Esophagus squamous epithelium (tissue), 5 donors: ENCODE measurements around the gene SGCD. TPM values are rescaled to one million over a fixed set of nuclear protein-coding genes. Genes with fewer than 3 reads are reported as not detected.

Experiments used
- DNase-seq: peaks from one replicate; lab custom pipeline; 2025; lab: John Stamatoyannopoulos, UW
- H3K27ac ChIP-seq, 4 donors: fragments of 200-600 bp; sonication (generic); one replicate each; pipeline ENCODE4 v1.5.1; 2016 to 2019; ENCODE audit warnings: mild to moderate bottlenecking in 1 of 4
- H3K27me3 ChIP-seq, 4 donors: fragments of 200-600 bp; sonication (generic); 1 replicate in 3 of 4; 2 replicates in 1 of 4; pipeline versions ENCODE4 v1.5.1 to v1.6.0; 2017 to 2021; ENCODE audit warnings: antibody characterized with exemption in 1 of 4
- H3K36me3 ChIP-seq, 3 donors: fragments of 200-600 bp; sonication (generic); one replicate each; pipeline ENCODE4 v1.5.1; 2016 to 2019
- H3K4me1 ChIP-seq, 3 donors: fragments of 200-600 bp; sonication (generic); one replicate each; pipeline ENCODE4 v1.5.1; 2017 to 2019
- H3K4me3 ChIP-seq, 4 donors: fragments of 200-600 bp; sonication (generic); 1 replicate in 3 of 4; 2 replicates in 1 of 4; pipeline ENCODE4 v1.5.1; 2016 to 2019; ENCODE audit warnings: mild to moderate bottlenecking in 2 of 4, moderate library complexity in 1 of 4
- H3K9me3 ChIP-seq, 3 donors: fragments of 200-600 bp; sonication (generic); one replicate each; pipeline ENCODE4 v1.5.1; 2016 to 2019
- POLR2A ChIP-seq, 4 donors: fragments of 450-650 bp; IDR thresholded peaks; one replicate each; pipeline ENCODE4 v1.6.1; 2017; ENCODE audit warnings: antibody characterized with exemption in 4 of 4, mild to moderate bottlenecking in 4 of 4, moderate library complexity in 3 of 4
- WGBS, 2 donors: methylation state at CpG; one replicate each; pipeline ENCODE4 v1.1.5; 2018; 5-methylcytosine and 5-hydroxymethylcytosine counted together
- intact Hi-C: fragments of 100-400 bp; cut with DNase I; formaldehyde crosslinking; loops from one replicate; pipeline ENCODE4 v1.15.0; 2022
- total RNA-seq, 4 donors: library from RNA; depleted of rRNA; stranded (reverse); fragments of >200 nt; gene quantifications; one replicate each; pipeline ENCODE4 v1.1.0, GENCODE V29; 2016
- TF ChIP-seq, protein P1 (sequence below), 6 experiments: fragments of 450-650 bp in 4 of 6; fragments of 200-600 bp in 2 of 6; sonication (generic) in 2 of 6; IDR thresholded peaks; one replicate each; pipeline ENCODE4 v1.5.1; 2016 to 2019; ENCODE audit warnings: antibody characterized with exemption in 6 of 6, mild to moderate bottlenecking in 4 of 6, moderate library complexity in 4 of 6
- donor health status: DM: yes; HTN: yes; CAD: no.

SGCD gene
- total RNA-seq, 4 donors from 2014 or later, result 0.08 to 4.4 (median 0.64) TPM

DNA sequence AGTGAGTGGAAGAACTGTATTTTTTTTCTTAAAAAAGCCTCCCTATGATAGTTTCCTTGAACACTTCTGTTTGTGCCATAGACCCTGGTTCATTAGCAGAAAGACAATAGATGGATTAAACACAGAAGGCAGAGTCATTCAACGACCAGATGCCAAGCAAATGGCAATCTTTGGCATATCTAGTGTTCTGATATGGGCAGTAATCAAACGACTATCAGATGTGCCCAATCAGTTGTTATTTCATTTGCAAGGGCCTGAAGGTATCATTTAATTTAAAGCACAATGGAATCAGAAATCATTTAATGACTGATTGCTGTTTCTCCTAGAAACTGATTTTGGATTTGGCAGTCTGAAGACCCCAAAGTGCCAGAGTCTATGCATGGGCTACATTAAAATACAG is 61.3 kb downstream of the SGCD start:
- no peak for TF ChIP-seq POLR2A (IDR thresholded peaks at IDR 0.05)
- TF ChIP-seq, protein P1, sequence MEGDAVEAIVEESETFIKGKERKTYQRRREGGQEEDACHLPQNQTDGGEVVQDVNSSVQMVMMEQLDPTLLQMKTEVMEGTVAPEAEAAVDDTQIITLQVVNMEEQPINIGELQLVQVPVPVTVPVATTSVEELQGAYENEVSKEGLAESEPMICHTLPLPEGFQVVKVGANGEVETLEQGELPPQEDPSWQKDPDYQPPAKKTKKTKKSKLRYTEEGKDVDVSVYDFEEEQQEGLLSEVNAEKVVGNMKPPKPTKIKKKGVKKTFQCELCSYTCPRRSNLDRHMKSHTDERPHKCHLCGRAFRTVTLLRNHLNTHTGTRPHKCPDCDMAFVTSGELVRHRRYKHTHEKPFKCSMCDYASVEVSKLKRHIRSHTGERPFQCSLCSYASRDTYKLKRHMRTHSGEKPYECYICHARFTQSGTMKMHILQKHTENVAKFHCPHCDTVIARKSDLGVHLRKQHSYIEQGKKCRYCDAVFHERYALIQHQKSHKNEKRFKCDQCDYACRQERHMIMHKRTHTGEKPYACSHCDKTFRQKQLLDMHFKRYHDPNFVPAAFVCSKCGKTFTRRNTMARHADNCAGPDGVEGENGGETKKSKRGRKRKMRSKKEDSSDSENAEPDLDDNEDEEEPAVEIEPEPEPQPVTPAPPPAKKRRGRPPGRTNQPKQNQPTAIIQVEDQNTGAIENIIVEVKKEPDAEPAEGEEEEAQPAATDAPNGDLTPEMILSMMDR (IDR thresholded peaks at IDR 0.05), result no peak
- intact Hi-C loops, result no loop called here

DNA sequence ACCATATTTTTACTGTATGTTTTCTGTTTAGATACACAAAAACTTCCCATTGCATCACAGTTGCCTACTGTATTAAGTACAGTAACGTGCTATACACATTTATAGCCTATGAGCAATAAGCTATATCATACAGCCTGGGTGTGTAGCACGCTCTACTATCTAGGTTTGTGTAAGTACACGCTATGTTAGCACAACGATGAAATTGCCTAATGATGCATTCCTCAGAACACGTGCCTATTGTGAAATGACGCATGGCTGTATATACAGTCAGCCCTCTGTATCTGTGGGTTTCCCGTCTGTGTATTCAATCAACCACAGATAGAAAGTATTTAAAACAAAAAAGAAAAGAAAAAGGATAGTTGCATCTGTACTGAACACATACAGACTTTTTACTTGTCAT is 64.2 kb downstream of the SGCD start:
- Histone ChIP-seq H3K4me1 (peaks cover 0 to 15% (median 0%) of the 10 kb centered on the region in 3 donors), H3K4me3 (no peak overlapping the region), H3K27ac (no peak overlapping the region), H3K27me3 (no peaks in the 10 kb centered on the region), H3K9me3 (no peaks in the 10 kb centered on the region), H3K36me3 (no peaks in the 10 kb centered on the region)
- TF ChIP-seq, protein P1 (IDR thresholded peaks at IDR 0.05), result no peak
- no peak for TF ChIP-seq POLR2A (IDR thresholded peaks at IDR 0.05)
- DNase-seq, result no peak
- 28 to 47% methylated on average over 7 of the region's 7 CpGs for WGBS, 2 donors
- intact Hi-C loops, result no loop called here

More for the DNA sequence above, 61.3 kb downstream of the SGCD start:
- DNase-seq, result no peak
- Histone ChIP-seq H3K36me3 (no peaks in the 10 kb centered on the region), H3K9me3 (no peaks in the 10 kb centered on the region), H3K27ac (no peak overlapping the region), H3K27me3 (no peaks in the 10 kb centered on the region), H3K4me3 (no peak overlapping the region), H3K4me1 (peaks cover 0 to 3% (median 0%) of the 10 kb centered on the region in 3 donors)
- 26 to 32% methylated on average over 2 of the region's 2 CpGs for WGBS, 2 donors

DNA sequence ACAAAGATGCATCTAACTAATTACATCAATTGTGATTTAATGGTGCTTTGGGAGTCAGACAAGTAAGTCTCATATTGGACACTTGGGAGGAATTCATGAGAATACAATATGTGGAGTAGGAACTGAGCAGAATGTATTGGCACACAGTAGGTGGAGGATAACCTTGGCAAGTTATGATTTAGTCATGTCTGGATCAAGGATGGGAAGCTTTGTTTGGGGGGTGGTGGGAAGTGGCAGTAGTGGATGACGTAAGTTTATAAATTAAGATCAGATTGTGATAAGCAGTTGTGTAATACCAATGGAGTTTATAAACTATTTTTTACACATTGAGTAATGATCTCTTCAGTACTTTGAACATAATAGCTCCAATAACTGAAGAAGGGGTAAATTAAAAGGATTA is 67.0 kb downstream of the SGCD start:
- H3K4me3 ChIP-seq, result no peak overlapping the region
- peaks cover 0 to 24% (median 3%) of the 10 kb centered on the region in 3 donors for H3K4me1 ChIP-seq
- H3K27me3 ChIP-seq, result no peaks in the 10 kb centered on the region
- peak overlapping the region in 3 of 4 donors; percentile 17 to 68 (median 65) for H3K27ac ChIP-seq
- intact Hi-C loops, result no loop called here
- no peaks in the 10 kb centered on the region for H3K9me3 ChIP-seq
- DNase-seq, result no peak
- TF ChIP-seq POLR2A (IDR thresholded peaks at IDR 0.05), result no peak
- TF ChIP-seq, protein P1 (IDR thresholded peaks at IDR 0.05), result no peak
- WGBS, 2 donors, result 63 to 79% methylated on average over 1 of the region's 1 CpG
- no peaks in the 10 kb centered on the region for H3K36me3 ChIP-seq

GRCh38 chr5:156394642-156395305 is 67.8 kb downstream of the SGCD start:
- H3K4me1 ChIP-seq, result peaks cover 0 to 24% (median 4%) of the 10 kb centered on the region in 3 donors
- 54 to 55% methylated on average over 6 of the region's 6 CpGs for WGBS, 2 donors
- H3K9me3 ChIP-seq, result no peaks in the 10 kb centered on the region
- no peak for DNase-seq
- no peaks in the 10 kb centered on the region for H3K36me3 ChIP-seq
- intact Hi-C loops, result no loop called here
- peak overlapping the region in 3 of 4 donors; percentile 17 to 74 (median 65) for H3K27ac ChIP-seq
- H3K27me3 ChIP-seq, result no peaks in the 10 kb centered on the region
- TF ChIP-seq POLR2A (IDR thresholded peaks at IDR 0.05), result no peak
- peak overlapping the region in 1 of 4 donors; percentile 5 for H3K4me3 ChIP-seq

DNA sequence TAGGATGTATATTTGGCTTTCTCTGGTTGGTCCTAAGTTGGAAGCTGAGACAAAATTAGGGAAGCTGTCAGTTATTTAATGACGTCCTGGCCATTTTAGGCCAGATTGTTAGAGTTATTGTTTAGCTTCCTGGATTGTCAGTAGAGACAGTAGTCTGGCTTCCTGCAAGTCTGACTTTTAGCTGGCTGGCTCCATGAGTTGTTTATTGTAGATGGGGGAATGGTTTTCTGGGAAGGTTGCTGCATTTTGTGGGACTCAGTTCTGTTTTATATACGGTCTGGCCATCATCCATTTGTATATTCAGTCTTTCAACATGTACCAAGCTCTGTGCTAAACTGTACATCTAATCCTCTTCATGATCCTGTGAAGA is 68.3 kb downstream of the SGCD start:
- Histone ChIP-seq H3K9me3 (no peaks in the 10 kb centered on the region), H3K27ac (peak overlapping the region in 2 of 4 donors; percentile 65 to 74), H3K36me3 (no peaks in the 10 kb centered on the region), H3K4me3 (peak overlapping the region in 1 of 4 donors; percentile 5), H3K4me1 (peaks cover 0 to 24% (median 9%) of the 10 kb centered on the region in 3 donors), H3K27me3 (no peaks in the 10 kb centered on the region)
- intact Hi-C loops, result no loop called here
- 29 to 51% methylated on average over 2 of the region's 2 CpGs for WGBS, 2 donors
- DNase-seq, result no peak
- TF ChIP-seq, protein P1 (IDR thresholded peaks at IDR 0.05), result no peak
- TF ChIP-seq POLR2A (IDR thresholded peaks at IDR 0.05), result no peak
